ENCODE measurements around the gene MUSK. TPM values are rescaled to one million over a fixed set of nuclear protein-coding genes. Genes with fewer than 3 reads are reported as not detected.

MUSK gene
- total RNA-seq, 1 donor from 2014 or later, result not detected

DNA sequence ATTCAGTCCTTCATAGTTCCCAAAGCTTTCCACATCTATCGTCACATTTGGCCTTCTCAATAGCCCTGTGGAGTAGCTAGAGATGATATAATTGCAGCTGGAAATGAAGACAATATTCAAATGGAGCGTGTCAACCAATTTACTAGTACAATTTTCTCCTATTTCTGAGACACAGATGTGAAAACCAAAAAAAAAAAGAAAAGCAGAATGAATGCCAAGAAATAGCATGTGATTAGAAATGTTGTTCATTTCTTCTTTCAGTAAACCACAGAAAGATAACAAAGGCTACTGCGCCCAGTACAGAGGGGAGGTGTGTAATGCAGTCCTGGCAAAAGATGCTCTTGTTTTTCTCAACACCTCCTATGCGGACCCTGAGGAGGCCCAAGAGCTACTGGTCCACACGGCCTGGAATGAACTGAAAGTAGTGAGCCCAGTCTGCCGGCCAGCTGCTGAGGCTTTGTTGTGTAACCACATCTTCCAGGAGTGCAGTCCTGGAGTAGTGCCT is 99.0 kb downstream of the MUSK start:
- H3K4me1 Mint-ChIP-seq, result peaks cover 6% of the 10 kb centered on the region

DNA sequence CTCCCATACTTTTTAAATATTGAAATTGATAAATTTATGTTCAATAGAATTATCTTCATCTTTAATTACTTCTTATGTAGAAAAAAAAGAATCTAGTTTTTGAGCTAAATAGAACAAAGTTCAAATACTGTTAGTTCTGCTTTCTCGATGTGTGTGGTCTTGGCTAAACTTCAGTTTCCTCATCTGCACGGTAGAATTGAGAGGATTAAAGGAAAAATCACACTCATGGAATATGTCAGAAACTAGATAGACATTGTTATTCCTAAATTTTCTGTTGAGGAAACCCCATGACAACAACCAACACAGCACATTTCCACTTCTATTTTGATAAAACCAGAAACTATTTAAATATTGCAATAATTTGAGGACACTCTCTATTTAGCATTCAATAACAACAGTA is 100.3 kb downstream of the MUSK start:
- H3K4me1 Mint-ChIP-seq, result no peaks in the 10 kb centered on the region
- no peak overlapping the region for H3K27ac Mint-ChIP-seq (ENCODE audit: unreplicated experiment)
- no peak overlapping the region for H3K4me3 Mint-ChIP-seq
- DNase-seq (ENCODE audit: low read depth, low spot score), result no peak
- TF ChIP-seq, protein P1, sequence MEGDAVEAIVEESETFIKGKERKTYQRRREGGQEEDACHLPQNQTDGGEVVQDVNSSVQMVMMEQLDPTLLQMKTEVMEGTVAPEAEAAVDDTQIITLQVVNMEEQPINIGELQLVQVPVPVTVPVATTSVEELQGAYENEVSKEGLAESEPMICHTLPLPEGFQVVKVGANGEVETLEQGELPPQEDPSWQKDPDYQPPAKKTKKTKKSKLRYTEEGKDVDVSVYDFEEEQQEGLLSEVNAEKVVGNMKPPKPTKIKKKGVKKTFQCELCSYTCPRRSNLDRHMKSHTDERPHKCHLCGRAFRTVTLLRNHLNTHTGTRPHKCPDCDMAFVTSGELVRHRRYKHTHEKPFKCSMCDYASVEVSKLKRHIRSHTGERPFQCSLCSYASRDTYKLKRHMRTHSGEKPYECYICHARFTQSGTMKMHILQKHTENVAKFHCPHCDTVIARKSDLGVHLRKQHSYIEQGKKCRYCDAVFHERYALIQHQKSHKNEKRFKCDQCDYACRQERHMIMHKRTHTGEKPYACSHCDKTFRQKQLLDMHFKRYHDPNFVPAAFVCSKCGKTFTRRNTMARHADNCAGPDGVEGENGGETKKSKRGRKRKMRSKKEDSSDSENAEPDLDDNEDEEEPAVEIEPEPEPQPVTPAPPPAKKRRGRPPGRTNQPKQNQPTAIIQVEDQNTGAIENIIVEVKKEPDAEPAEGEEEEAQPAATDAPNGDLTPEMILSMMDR (conservative IDR thresholded peaks at IDR 0.05), result no peak
- no peaks in the 10 kb centered on the region for H3K36me3 Mint-ChIP-seq (ENCODE audit: low read depth)
- no peaks in the 10 kb centered on the region for H3K9me3 Mint-ChIP-seq
- no peaks in the 10 kb centered on the region for H3K27me3 Mint-ChIP-seq (ENCODE audit: low read depth)

More for the DNA sequence above, 99.0 kb downstream of the MUSK start:
- Mint-ChIP-seq H3K4me3 (no peak overlapping the region), H3K27me3 (ENCODE audit: low read depth) (no peaks in the 10 kb centered on the region), H3K27ac (ENCODE audit: unreplicated experiment) (no peak overlapping the region), H3K9me3 (no peaks in the 10 kb centered on the region), H3K36me3 (ENCODE audit: low read depth) (no peaks in the 10 kb centered on the region)
- TF ChIP-seq, protein P1 (conservative IDR thresholded peaks at IDR 0.05), result no peak
- DNase-seq (ENCODE audit: low read depth, low spot score), result no peak

DNA sequence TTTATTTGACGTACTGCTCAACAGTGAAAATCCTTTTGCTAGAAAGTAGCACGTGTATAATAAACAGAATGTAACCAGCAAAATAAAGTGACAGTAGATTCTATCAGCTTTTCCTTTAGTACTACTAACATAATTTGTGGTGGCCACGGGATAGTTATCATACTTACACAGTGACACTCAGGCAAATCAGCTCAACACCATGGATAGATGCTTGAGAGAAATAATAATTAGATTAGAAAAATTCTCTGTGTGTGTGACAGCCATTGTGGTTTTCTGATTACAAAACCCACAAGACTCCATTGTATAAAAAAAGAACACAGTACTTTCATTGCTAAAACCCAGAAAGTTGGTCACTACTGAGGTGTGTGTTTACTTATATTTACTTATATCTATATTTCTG is 101.1 kb downstream of the MUSK start:
- no peaks in the 10 kb centered on the region for H3K9me3 Mint-ChIP-seq
- no peaks in the 10 kb centered on the region for H3K36me3 Mint-ChIP-seq (ENCODE audit: low read depth)
- H3K27ac Mint-ChIP-seq (ENCODE audit: unreplicated experiment), result no peak overlapping the region
- H3K4me3 Mint-ChIP-seq, result no peak overlapping the region
- H3K4me1 Mint-ChIP-seq, result no peaks in the 10 kb centered on the region
- DNase-seq (ENCODE audit: low read depth, low spot score), result no peak
- TF ChIP-seq, protein P1 (conservative IDR thresholded peaks at IDR 0.05), result no peak
- H3K27me3 Mint-ChIP-seq (ENCODE audit: low read depth), result no peaks in the 10 kb centered on the region

DNA sequence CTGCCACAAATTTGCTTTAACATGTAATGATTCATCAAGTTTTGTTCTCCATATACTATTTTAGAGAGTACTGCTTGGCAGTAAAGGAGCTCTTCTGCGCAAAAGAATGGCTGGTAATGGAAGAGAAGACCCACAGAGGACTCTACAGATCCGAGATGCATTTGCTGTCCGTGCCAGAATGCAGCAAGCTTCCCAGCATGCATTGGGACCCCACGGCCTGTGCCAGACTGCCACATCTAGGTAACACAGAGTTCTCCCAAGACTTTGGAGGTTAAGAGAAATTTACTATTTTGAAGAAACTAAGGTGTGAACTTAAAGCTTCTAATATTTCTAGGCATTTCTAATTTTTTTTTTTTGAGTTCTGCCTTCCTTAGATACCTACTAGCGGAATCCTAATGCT is 107.1 kb downstream of the MUSK start:
- TF ChIP-seq, protein P1 (conservative IDR thresholded peaks at IDR 0.05), result no peak
- H3K27me3 Mint-ChIP-seq (ENCODE audit: low read depth), result no peaks in the 10 kb centered on the region
- H3K4me1 Mint-ChIP-seq, result peaks cover 23% of the 10 kb centered on the region
- H3K4me3 Mint-ChIP-seq, result no peak overlapping the region
- no peaks in the 10 kb centered on the region for H3K36me3 Mint-ChIP-seq (ENCODE audit: low read depth)
- H3K27ac Mint-ChIP-seq (ENCODE audit: unreplicated experiment), result no peak overlapping the region
- H3K9me3 Mint-ChIP-seq, result no peaks in the 10 kb centered on the region
- no peak for DNase-seq (ENCODE audit: low read depth, low spot score)

DNA sequence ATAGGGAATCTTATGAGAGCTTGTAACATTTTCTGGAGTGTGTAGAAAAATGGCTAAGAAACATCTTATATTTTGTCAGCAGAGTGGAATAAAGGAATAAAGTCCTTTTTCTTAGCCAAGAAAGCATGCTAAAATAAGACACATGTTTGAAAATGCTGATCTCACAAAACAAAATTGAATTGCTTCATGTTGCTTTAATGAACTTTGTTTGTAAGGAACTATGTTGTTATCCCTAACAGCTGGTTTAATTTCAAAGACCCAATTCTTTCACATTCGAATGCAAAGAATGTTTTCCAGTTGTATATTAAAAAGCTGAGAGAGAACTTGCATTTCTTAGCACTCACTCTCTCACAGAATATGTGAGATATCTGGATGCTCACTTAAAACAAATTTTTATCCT is 107.6 kb downstream of the MUSK start:
- Mint-ChIP-seq H3K27me3 (ENCODE audit: low read depth) (no peaks in the 10 kb centered on the region), H3K36me3 (ENCODE audit: low read depth) (no peaks in the 10 kb centered on the region), H3K4me3 (no peak overlapping the region), H3K9me3 (no peaks in the 10 kb centered on the region), H3K27ac (ENCODE audit: unreplicated experiment) (no peak overlapping the region), H3K4me1 (peaks cover 23% of the 10 kb centered on the region)
- no peak for DNase-seq (ENCODE audit: low read depth, low spot score)
- TF ChIP-seq, protein P1 (conservative IDR thresholded peaks at IDR 0.05), result no peak

All from neural crest cell (in vitro differentiated cells).